Suppressor macrophage (primary cell): ENCODE results near the gene FOSB.

Experiments
- DNase-seq, 4 experiments: peaks; one replicate each; pipeline ENCODE4 v3.0.0-alpha.2; 2020 to 2022

Gene FOSB

GRCh38 chr19:45468803-45469131, 971 bp downstream of the FOSB start:
- DNase-seq: peak in 1 of 4 experiments; percentile 44

- DNase-seq: peak; percentile 96 to 99 (median 98)
Measured at GRCh38 chr19:45469132-45469944, 1.5 kb downstream of the FOSB start.

- peak; percentile 53 to 82 (median 66) for DNase-seq
Measured at GRCh38 chr19:45469945-45470761, 2.4 kb downstream of the FOSB start.

DNA sequence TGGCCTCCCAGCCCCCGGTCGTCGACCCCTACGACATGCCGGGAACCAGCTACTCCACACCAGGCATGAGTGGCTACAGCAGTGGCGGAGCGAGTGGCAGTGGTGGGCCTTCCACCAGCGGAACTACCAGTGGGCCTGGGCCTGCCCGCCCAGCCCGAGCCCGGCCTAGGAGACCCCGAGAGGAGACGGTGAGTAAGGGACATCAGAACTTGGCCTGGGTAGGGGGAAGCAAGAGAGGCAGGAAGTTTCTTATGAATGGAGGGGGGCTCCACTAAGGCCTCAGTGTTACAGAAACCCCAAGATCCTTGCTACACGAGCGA, 2.9 kb downstream of the FOSB start:
- DNase-seq: no peak

DNA sequence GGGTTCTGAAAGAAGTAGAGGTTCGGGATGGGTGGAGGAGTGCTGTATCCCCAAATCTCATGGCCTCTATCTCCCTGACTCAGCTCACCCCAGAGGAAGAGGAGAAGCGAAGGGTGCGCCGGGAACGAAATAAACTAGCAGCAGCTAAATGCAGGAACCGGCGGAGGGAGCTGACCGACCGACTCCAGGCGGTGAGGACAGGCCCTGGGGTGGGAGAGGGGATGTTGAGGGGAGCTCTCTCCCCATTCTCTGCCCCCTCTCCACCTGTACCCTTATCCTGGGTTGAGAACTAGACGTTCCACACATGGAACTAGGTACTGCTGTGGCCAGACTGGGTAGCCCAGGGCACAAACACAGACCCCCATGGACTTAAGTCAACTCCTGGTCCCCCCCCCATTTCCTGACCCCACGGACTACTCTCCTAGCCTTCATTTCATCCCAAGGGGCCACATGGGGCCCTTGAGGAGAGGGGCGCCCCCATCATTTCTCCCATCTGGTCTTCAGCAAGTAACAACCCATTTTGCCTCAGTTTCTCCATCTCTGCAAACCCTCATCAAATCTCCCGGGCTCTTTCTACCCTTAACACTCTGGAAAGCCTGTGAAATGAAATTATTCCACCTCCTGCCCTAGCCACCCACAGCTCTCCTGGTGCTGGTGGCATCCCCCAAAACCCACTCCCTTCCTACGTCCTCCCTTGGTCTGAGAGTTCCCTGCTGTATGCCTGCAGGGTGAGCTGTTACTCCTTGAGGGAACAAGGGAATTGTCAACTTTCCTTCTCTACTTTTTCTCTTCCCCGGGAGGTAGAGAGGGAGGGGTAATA, 3.5 kb downstream of the FOSB start:
- no peak for DNase-seq

- no peak for DNase-seq
Measured at GRCh38 chr19:45471931-45472562, 4.3 kb downstream of the FOSB start.

GRCh38 chr19:45472563-45473366, 5.0 kb downstream of the FOSB start:
- peak in 3 of 4 experiments; percentile 53 to 62 (median 59) for DNase-seq

GRCh38 chr19:45473367-45473681, 5.5 kb downstream of the FOSB start:
- DNase-seq: no peak

- DNase-seq: no peak
Measured at GRCh38 chr19:45473682-45474605, 6.1 kb downstream of the FOSB start.

- DNase-seq: peak in 1 of 4 experiments; percentile 9
Measured at GRCh38 chr19:45474606-45475521, 7.1 kb downstream of the FOSB start.

DNA sequence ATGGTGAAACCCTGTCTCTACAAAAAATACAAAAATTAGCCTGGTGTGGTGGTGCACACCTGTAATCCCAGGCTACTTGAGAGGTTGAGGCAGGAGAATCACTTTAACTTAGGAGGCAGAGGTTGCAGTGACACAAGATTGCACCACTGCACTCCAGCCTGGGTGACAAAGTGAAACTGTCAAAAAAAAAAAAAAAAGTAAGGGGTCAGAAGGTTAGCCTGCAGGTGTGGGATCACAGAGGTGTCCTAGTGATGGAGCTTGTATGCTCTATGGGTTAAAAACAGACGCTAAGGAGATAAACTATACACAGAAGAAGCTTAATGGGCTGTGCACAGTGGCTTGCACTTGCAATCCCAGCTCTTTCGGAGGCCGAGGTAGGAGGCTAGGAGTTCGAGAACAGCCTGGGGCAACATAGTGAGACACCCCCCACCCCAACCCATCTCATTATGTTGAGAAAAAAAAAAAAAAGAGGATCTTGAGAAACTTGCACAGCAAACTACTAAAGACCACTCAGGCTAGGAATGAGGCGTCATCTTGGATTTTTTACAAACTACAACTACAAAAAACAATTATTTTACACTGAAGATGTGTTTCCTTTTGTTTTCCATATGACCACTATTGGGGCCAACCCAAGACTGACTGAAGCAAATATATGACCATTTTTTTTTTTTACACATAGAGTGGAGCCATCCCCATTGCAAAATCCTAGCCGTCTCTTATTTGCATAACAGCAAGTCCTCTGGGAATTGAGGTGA, 7.9 kb downstream of the FOSB start:
- peak in 1 of 4 experiments; percentile 41 for DNase-seq

GRCh38 chr19:45476304-45476703, 8.5 kb downstream of the FOSB start:
- no peak for DNase-seq

DNA sequence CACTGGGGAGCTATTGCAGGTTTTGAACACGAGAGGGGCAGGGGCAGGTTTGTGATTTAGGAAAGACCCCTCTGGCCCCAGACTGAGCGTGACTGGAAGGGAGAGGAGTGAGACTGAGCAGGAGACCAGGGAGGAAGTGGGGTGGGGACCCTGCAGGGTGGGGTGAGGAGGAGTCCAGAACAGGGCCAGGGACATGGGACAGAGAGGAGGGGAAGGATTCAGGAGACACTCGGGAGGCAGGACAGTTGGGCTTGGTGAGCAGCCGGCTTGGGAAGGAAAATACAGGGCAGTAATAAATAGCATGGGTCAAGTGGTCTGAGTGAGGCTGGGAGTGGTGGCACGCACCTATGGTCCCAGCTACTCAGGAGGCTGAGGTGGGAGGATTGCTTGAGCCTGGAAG, 9.4 kb downstream of the FOSB start:
- no peak for DNase-seq

DNA sequence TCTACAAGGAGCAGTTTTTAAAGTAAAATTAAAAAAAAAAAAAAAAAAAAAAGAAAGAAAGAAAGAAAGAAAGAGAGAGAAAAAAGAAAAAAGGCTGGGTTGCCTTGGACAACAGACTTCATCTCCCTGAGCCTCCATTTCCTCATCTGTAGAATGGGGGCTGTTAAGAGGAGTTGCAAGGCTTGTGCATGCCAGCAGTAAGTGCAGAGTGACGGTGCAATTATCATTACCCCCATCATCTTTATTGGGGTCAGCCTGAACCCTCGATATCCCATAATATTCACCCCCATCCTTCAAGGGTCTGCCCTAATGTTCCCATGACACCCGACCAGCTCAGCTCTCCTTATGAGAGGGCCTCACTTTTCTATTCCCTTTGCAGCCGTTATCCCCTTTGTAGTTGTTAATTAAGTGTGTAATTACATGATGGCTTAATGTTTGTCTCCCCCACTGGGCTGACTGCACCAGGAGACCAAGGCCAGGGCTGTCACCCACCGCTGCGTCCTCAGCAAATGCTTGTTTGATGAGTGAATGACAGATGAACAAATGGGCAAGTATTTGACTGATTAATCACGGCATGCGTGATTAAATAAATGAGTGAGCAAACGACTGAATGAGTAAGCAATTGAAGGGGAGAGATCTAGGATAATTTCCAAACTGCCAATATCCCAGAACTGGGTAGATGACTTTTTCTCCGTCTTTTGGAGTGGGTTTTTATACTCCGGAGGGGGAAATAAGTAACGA, 10.1 kb downstream of the FOSB start:
- DNase-seq: no peak

DNA sequence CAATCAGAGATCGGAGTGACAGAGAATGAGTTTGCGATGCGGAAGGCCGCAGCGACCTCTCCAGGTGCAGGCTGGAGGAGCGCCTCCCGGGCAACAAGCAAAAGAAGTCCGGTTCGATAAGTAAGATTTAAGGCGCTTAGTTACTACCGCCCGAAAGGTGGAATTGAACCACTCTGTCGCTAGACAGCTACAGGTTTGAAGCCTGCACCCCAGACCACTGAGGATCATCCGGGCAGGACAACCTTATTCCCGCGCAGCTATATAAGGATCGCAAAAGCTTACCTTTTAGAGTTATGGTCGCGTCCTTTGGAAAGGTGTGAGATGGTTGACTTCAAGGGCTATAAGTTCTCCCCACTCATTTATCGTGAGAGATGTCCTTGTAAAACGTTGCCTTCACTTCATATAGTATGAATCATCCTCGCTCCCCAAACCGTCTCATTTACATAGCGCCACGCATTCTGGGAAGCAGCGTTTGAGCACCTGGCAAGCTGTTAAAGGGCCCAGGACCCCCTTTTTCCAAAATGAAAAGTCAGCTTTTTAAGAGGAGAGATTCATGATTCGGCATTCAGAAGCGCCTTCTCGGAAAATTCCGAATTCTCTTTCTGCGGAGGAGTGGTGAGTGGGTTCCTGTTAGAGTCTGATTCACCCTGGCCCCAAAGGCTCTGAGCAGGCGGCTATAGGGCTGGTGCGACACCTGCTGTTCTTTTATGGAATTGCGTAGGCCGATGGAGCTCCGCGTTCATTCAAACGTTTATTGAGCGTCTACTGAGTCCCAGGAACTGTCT, 10.8 kb downstream of the FOSB start:
- DNase-seq: peak; percentile 91 to 97 (median 93)

DNA sequence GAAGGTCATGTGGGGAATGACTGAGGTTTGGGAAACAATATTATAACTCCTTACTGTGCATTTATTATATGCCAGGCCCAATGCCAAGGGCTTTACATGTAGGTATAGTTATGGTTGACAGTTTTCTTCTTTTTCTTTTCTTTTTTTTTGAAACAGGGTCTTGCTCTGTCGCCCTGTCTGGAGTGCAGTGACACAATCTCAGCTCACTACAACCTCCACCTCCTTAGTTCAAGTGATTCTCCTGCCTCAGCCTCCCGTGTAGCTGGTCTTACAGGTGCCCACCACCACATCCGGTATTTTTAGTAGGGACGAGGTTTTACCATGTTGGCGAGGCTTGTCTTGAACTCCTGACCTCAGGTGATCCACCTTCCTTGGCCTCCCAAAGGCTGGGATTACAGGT, 15.2 kb downstream of the FOSB start:
- DNase-seq: no peak

DNA sequence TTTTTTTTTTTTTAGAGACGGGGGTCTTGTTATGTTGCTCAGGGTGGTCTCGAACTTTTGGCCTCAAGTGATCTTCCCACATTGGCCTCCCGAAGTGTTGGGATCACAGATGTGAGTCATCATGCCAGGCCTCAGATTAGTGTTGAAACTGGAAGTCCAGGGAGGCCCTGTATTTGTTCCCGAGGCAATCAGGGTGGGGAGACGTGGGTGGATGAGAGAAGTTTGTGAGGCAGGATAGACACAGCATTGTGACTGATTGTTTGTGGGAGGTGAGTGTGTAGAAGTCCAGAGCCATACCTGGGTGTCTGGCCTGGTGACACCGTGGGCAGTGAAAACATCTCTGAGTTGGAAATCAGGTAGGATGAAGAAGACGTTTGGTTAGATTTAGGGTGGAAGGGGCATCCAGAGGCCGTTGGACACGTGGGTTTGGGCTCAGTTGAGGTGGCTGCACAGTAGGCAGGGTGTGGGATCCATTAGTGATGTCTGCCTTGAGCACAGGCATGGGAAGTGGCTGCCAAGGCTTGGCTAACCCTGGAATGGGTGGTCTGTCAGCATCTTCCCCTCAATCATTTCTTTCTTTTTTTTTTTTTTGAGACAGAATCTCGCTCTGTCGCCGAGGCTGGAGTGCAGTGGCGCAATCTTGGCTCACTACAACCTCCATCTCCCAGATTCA, 16.6 kb downstream of the FOSB start:
- peak in 3 of 4 experiments; percentile 70 to 74 (median 71) for DNase-seq
